ENCODE results near the gene ZMYND19. TPM values are rescaled to one million over a fixed set of nuclear protein-coding genes. Genes with fewer than 3 reads are reported as not detected.

Gene ZMYND19
- total RNA-seq, 4 donors from 2014 or later: 5.8 to 15.2 (median 11.8) TPM

DNA sequence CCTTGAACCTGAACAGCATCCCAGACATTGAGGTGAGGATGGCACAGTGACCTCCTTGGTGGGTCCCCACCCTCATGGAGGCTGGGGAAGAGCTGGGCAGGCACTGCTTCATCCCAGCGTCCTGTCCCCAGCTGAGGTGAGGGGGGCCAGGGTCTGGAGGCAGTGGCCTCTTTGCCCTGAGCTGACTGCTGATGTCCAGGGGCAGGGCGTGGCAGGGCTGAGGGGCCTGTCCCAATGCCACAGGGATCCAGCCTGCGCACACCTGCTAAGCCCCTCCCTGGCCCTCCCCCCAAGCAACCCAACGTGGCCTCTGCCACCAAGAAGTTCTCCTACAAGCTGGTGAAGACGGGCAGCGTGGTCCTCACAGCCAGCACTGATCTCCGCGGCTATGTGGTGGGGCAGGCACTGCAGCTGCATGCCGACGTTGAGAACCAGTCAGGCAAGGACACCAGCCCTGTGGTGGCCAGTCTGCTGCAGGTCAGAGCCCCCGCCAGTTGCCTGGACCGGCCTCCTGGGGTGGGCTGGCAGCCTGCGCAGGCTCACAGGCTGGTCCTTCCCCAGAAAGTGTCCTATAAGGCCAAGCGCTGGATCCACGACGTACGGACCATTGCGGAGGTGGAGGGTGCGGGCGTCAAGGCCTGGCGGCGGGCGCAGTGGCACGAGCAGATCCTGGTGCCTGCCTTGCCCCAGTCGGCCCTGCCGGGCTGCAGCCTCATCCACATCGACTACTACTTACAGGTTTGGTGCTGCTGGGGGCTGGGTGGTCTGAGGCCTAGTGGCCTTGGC lies 23.6 kb upstream of the ZMYND19 start:
- intact Hi-C loops (cut with DNase I; ENCODE audit: low total_unique reads): no loop called here
- no peaks in the 10 kb centered on the region for H3K27me3 ChIP-seq
- ATAC-seq (no peak), DNase-seq (no peak)
- in situ Hi-C loops (cut with MboI; ENCODE audit: low sequenced_read_pairs in 4 of 4): no loop called here
- peaks cover 24 to 32% of the 10 kb centered on the region in 2 donors for H3K4me1 ChIP-seq
- H3K27ac ChIP-seq: no peak overlapping the region
- no peak for TF ChIP-seq POLR2A (IDR thresholded peaks at IDR 0.05)
- TF ChIP-seq, protein P1, sequence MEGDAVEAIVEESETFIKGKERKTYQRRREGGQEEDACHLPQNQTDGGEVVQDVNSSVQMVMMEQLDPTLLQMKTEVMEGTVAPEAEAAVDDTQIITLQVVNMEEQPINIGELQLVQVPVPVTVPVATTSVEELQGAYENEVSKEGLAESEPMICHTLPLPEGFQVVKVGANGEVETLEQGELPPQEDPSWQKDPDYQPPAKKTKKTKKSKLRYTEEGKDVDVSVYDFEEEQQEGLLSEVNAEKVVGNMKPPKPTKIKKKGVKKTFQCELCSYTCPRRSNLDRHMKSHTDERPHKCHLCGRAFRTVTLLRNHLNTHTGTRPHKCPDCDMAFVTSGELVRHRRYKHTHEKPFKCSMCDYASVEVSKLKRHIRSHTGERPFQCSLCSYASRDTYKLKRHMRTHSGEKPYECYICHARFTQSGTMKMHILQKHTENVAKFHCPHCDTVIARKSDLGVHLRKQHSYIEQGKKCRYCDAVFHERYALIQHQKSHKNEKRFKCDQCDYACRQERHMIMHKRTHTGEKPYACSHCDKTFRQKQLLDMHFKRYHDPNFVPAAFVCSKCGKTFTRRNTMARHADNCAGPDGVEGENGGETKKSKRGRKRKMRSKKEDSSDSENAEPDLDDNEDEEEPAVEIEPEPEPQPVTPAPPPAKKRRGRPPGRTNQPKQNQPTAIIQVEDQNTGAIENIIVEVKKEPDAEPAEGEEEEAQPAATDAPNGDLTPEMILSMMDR (IDR thresholded peaks at IDR 0.05 in 4 of 5, conservative IDR thresholded peaks at IDR 0.05 in 1 of 5): no peak
- no peaks in the 10 kb centered on the region for H3K9me3 ChIP-seq
- H3K36me3 ChIP-seq: peaks cover 0 to 33% of the 10 kb centered on the region in 2 donors
- H3K4me3 ChIP-seq: no peak overlapping the region

DNA sequence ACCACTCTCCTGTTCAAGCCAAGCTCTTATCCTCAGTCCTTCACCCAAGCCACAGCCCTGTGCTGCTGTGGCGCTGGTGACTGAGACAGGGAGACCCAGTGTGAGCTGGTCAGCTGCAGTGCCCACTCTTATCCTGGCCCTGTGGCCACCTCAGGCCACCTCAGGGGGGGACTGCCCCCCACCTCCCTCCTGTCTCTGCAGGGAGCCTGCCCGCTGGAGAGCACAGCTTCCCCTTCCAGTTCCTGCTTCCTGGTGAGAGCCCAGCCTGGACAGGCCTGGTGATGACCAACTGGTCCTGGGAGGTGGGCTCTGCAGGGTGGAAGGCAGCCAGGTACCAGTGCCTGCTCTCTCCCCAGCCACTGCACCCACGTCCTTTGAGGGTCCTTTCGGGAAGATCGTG lies 22.9 kb upstream of the ZMYND19 start:
- H3K9me3 ChIP-seq: no peaks in the 10 kb centered on the region
- no peaks in the 10 kb centered on the region for H3K27me3 ChIP-seq
- H3K4me3 ChIP-seq: no peak overlapping the region
- ATAC-seq: no peak
- no peak overlapping the region for H3K27ac ChIP-seq
- intact Hi-C loops (cut with DNase I; ENCODE audit: low total_unique reads) (no loop called here), in situ Hi-C loops (cut with MboI; ENCODE audit: low sequenced_read_pairs in 4 of 4) (no loop called here)
- H3K36me3 ChIP-seq: peaks cover 0 to 33% of the 10 kb centered on the region in 2 donors
- TF ChIP-seq, protein P1 (IDR thresholded peaks at IDR 0.05 in 4 of 5, conservative IDR thresholded peaks at IDR 0.05 in 1 of 5): no peak
- no peak for TF ChIP-seq POLR2A (IDR thresholded peaks at IDR 0.05)
- peaks cover 24 to 32% of the 10 kb centered on the region in 2 donors for H3K4me1 ChIP-seq
- DNase-seq: no peak

DNA sequence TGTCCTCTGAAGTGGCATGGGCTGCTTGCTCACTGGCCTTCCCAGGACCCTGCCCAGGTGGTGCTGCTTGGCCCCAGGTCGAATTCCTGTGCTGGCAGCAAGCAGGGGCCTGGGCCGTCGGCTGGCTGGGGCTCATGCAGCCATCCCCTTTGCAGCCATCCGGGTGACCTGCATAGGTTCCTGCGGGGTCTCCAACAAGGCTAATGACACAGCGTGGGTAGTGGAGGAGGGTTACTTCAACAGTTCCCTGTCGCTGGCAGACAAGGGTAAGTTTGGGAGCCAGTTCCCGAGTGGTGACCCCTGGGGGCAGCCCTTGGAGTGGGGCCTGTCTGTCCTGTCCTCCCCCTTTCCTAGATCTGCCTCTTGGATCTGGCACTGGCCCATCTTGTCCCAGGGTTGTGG lies 22.4 kb upstream of the ZMYND19 start:
- in situ Hi-C loops (cut with MboI; ENCODE audit: low sequenced_read_pairs in 4 of 4): no loop called here
- H3K9me3 ChIP-seq: no peaks in the 10 kb centered on the region
- ATAC-seq (no peak), DNase-seq (no peak)
- H3K36me3 ChIP-seq: peaks cover 0 to 33% of the 10 kb centered on the region in 2 donors
- no peak for TF ChIP-seq POLR2A (IDR thresholded peaks at IDR 0.05)
- TF ChIP-seq, protein P1 (IDR thresholded peaks at IDR 0.05 in 4 of 5, conservative IDR thresholded peaks at IDR 0.05 in 1 of 5): no peak
- intact Hi-C loops (cut with DNase I; ENCODE audit: low total_unique reads): no loop called here
- no peaks in the 10 kb centered on the region for H3K27me3 ChIP-seq
- peak overlapping the region in 1 of 4 donors; percentile 54 for H3K27ac ChIP-seq
- no peak overlapping the region for H3K4me3 ChIP-seq
- H3K4me1 ChIP-seq: peaks cover 21 to 29% of the 10 kb centered on the region in 2 donors

DNA sequence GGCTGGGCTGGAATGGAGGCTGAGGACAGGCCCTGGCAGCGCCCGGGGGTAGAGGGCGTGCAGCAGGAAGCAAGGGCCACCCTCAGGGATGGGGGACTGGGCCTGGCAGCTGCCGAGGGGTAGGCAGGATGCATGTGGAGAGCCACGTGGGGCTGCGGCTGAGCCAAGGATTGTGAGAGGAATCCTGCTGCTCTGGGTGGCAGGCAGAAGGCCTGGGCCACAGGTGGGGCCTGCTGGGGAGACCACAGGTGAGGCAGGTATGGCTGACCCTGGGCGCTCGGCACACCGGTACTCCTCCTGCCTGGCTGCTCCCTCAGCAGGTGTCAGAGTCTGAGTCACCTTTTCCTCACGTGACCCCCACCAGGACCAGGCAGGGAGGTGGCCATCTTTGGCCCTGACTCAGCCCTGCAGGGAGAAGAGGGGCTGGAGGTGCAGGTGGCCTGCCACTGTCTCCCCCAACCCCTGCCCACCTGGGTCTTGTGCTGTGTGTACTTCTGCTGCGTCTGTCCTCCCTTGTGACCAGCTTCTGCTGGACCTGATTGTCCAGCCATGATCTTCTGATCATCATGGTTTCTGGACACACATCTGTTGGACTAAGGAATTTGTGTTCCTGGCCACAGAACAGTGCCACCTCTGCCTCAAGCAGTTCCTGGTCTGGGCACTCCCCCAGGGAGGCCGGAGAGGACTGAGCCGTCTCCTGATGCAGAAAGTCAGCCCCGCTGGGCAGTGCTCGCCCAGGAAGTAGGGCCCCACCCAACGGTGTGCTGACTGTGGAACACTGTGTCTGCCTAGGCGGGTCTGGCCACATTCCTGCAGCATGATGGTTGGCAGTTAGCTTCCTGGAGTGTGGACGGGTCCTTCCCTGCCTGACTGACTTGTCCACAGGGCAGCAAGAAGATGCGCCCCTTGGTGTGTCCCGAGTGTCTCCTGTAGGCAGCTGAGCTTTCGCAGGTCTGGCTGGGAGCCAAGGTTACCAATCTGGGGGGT lies 21.6 kb upstream of the ZMYND19 start:
- peak in 1 of 2 donors; percentile 59 for DNase-seq
- no peaks in the 10 kb centered on the region for H3K27me3 ChIP-seq
- no peak overlapping the region for H3K4me3 ChIP-seq
- TF ChIP-seq POLR2A (IDR thresholded peaks at IDR 0.05): no peak
- TF ChIP-seq, protein P1 (IDR thresholded peaks at IDR 0.05 in 4 of 5, conservative IDR thresholded peaks at IDR 0.05 in 1 of 5): no peak
- intact Hi-C loops (cut with DNase I; ENCODE audit: low total_unique reads) (no loop called here), in situ Hi-C loops (cut with MboI; ENCODE audit: low sequenced_read_pairs in 4 of 4) (no loop called here)
- peak; percentile 48 to 63 for ATAC-seq
- peak overlapping the region in 1 of 4 donors; percentile 54 for H3K27ac ChIP-seq
- no peaks in the 10 kb centered on the region for H3K9me3 ChIP-seq
- H3K36me3 ChIP-seq: peaks cover 0 to 31% of the 10 kb centered on the region in 2 donors
- H3K4me1 ChIP-seq: peaks cover 21 to 28% of the 10 kb centered on the region in 2 donors
